Ishikawa (cell line): ENCODE results near the gene SPTBN5.

Experiments
- CREB1 ChIP-seq: IDR thresholded peaks from 2 replicates; pipeline ENCODE4 v1.6.1; 2012; ENCODE audit warnings: low read depth
- EP300 ChIP-seq: IDR thresholded peaks from 2 replicates; pipeline ENCODE4 v1.6.1; 2012; ENCODE audit warnings: borderline replicate concordance
- RAD21 ChIP-seq: IDR thresholded peaks from 2 replicates; pipeline ENCODE4 v1.6.1; 2012; ENCODE audit warnings: low read depth

GRCh38 chr15:41882689-41883483 lies 11.0 kb downstream of the SPTBN5 start:
- TF ChIP-seq EP300 (no peak), RAD21 (no peak), CREB1 (no peak)
